ENCODE results near the gene FOXB2. TPM values are rescaled to one million over a fixed set of nuclear protein-coding genes. Genes with fewer than 3 reads are reported as not detected.

The FOXB2 gene
- total and polyA plus RNA-seq, 2 of the 13 experiments (the other 11 are each of a cell fraction or from before 2014, with no cell fraction given), result not detected

- POLR2A ChIA-PET, result no interaction called here
- peaks cover 6 to 84% of the 10 kb centered on the region in 2 experiments for H3K27me3 ChIP-seq (ENCODE audit: control insufficient read depth in 1 of 2, insufficient read depth in 2 of 2, low read length in 2 of 2)
Measured at GRCh38 chr9:77017505-77017894, 2.0 kb upstream of the FOXB2 start.

More at GRCh38 chr9:77017505-77017894, 2.0 kb upstream of the FOXB2 start:
- 1% methylated on average over 5 of the region's 5 CpGs for WGBS (ENCODE audit: low lambda C conversion rate)
- no TSS peak for BruUV-seq (replicated peaks)
- in situ Hi-C loops (cut with HindIII; ENCODE audit: extremely low pct_ligation_motif_present, low pct_unique_long_range_greater_than_20kb) (no loop called here), intact Hi-C loops (cut with micrococcal nuclease; ENCODE audit: unreplicated experiment) (no loop called here)
- H3K9ac ChIP-seq (ENCODE audit: insufficient read depth, low read depth, low read length), result no peak overlapping the region
- no peak overlapping the region for H3K4me2 ChIP-seq (ENCODE audit: low read depth, low read length)
- H3K36me3 ChIP-seq (replicated peaks in 1 of 2; ENCODE audit: control insufficient read depth in 1 of 2, insufficient read depth in 2 of 2, low read length in 2 of 2), result no peaks in the 10 kb centered on the region
- H3K9me3 ChIP-seq (ENCODE audit: low read length), result no peaks in the 10 kb centered on the region
- H3K27ac ChIP-seq (ENCODE audit: extremely low read length, insufficient read depth, low read length), result no peak overlapping the region
- ATAC-seq (no peak), DNase-seq (ENCODE audit: low spot score) (no peak), FAIRE-seq (no peak)
- H3K4me1 ChIP-seq (ENCODE audit: insufficient read depth, low read length), result no peaks in the 10 kb centered on the region
- CTCF ChIA-PET (ENCODE audit: low intra/inter-chr PET ratio, low total read pairs), result no interaction called here
- no peaks in the 10 kb centered on the region for H4K20me1 ChIP-seq (ENCODE audit: insufficient read depth, low read length)
- TF ChIP-seq, protein P1, sequence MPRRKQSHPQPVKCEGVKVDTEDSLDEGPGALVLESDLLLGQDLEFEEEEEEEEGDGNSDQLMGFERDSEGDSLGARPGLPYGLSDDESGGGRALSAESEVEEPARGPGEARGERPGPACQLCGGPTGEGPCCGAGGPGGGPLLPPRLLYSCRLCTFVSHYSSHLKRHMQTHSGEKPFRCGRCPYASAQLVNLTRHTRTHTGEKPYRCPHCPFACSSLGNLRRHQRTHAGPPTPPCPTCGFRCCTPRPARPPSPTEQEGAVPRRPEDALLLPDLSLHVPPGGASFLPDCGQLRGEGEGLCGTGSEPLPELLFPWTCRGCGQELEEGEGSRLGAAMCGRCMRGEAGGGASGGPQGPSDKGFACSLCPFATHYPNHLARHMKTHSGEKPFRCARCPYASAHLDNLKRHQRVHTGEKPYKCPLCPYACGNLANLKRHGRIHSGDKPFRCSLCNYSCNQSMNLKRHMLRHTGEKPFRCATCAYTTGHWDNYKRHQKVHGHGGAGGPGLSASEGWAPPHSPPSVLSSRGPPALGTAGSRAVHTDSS (CRISPR knock-in tag; conservative IDR thresholded peaks at IDR 0.05), result no peak
- TF ChIP-seq CEBPB (IDR thresholded peaks at IDR 0.05; ENCODE audit: borderline replicate concordance, low read depth, low read length) (no peak), SOX5 (CRISPR knock-in tag; IDR thresholded peaks at IDR 0.05; ENCODE audit: borderline replicate concordance) (no peak), ZFP36L1 (CRISPR knock-in tag; IDR thresholded peaks at IDR 0.05) (no peak), IRF2 (CRISPR knock-in tag; IDR thresholded peaks at IDR 0.05) (no peak), ZSCAN20 (CRISPR knock-in tag; IDR thresholded peaks at IDR 0.05; ENCODE audit: borderline replicate concordance) (no peak), ZNF484 (CRISPR knock-in tag; IDR thresholded peaks at IDR 0.05; ENCODE audit: borderline replicate concordance, low read depth) (no peak), EP300 (IDR thresholded peaks at IDR 0.05; ENCODE audit: low read depth in 2 of 2, low read length in 2 of 2) (no peak), EP300 (CRISPR knock-in tag; IDR thresholded peaks at IDR 0.05; ENCODE audit: borderline replicate concordance) (no peak), AGO2 (optimal IDR thresholded peaks at IDR 0.05; ENCODE audit: low read depth, low read length) (no peak), ZNF660 (CRISPR knock-in tag; IDR thresholded peaks at IDR 0.05; ENCODE audit: borderline replicate concordance, low read depth) (no peak), MAFK (conservative IDR thresholded peaks at IDR 0.05 in 1 of 2, IDR thresholded peaks at IDR 0.05 in 1 of 2; ENCODE audit: low read length in 2 of 2) (no peak), TEAD2 (CRISPR knock-in tag; IDR thresholded peaks at IDR 0.05) (no peak), ZSCAN9 (CRISPR knock-in tag; IDR thresholded peaks at IDR 0.05; ENCODE audit: borderline replicate concordance) (no peak), ZNF703 (CRISPR knock-in tag; IDR thresholded peaks at IDR 0.05; ENCODE audit: borderline replicate concordance) (no peak)
- TF ChIP-seq, protein P2, sequence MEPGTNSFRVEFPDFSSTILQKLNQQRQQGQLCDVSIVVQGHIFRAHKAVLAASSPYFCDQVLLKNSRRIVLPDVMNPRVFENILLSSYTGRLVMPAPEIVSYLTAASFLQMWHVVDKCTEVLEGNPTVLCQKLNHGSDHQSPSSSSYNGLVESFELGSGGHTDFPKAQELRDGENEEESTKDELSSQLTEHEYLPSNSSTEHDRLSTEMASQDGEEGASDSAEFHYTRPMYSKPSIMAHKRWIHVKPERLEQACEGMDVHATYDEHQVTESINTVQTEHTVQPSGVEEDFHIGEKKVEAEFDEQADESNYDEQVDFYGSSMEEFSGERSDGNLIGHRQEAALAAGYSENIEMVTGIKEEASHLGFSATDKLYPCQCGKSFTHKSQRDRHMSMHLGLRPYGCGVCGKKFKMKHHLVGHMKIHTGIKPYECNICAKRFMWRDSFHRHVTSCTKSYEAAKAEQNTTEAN (CRISPR knock-in tag; conservative IDR thresholded peaks at IDR 0.05), result no peak
- H2AFZ ChIP-seq (ENCODE audit: low read length), result no peak overlapping the region
- no peak overlapping the region for H3K4me3 ChIP-seq (replicated peaks in 1 of 3; ENCODE audit: insufficient read depth in 1 of 3, low read depth in 2 of 3, low read length in 3 of 3)
- no peaks in the 10 kb centered on the region for H3K79me2 ChIP-seq (ENCODE audit: insufficient read depth, low read length)
